ENCODE data around the gene DSPP.
"Not testable (repeated sequence)": the region's sequence is repeated elsewhere in the genome, so short reads cannot be mapped to it uniquely, and the experiment has no call there.

The DSPP gene

DNA sequence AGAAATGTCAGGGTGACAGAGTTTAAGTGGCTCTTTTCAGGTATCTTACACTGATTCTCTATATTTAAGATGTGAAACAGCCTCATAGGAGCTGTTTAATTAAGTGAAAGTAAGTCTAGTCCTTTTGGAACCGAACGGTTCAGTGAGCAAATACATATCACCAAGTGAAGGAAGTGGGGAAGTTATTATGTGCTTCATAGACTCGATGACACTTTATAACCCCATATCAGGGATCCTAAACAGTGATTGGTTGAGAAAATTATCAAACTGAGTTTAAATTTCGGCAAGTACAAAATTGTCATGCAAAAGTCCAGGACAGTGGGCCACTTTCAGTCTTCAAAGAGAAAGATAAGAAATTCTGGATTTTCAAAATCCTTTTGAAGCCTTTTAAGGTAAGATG lies at the start of gene DSPP:
Gene DSPP, plus strand, starts transcription at position 301 of the 400 bp plus-strand sequence. CDS start 2,380 bp downstream, outside the sequence.
- no peak for DNase-seq (ENCODE audit: low spot score)

DNA sequence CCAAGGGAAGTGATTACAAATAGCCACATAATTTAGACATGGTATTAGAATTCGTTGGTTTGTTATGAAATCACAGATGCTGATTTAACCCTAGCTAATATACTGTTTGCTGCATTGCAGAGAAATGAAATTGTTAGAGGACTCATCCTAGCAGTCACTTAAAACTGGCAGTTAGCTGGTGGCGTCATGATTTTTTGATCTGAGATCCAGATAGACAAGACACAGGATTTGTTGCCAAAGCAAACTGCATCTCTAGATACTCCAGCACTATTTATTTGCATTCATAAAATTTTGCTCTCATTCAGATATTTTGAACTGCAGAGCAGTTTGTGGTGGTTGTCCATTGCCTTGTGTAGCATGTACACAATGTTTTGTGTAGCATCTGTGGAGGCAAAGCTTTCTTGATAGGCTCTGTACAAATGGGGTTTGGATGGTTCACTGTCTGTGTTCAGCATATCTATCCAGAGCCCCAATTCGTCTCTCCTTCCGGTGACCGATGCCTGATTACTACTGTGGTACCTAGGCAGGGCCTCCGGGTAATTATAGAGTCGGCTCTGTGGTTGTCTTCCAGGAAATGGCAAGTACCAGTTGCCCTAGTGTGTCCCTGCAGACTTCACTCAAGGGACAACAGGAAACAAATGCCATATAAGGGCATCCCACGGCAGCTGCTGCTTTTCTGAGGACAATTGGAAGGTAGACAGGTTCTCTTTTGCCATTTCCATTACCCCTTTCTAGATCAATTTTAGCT lies 49.1 kb upstream of the DSPP start:
- no peak for DNase-seq (ENCODE audit: low spot score)

GRCh38 chr4:87560802-87561201 lies 47.5 kb upstream of the DSPP start:
- no peak for DNase-seq (ENCODE audit: low spot score)

DNA sequence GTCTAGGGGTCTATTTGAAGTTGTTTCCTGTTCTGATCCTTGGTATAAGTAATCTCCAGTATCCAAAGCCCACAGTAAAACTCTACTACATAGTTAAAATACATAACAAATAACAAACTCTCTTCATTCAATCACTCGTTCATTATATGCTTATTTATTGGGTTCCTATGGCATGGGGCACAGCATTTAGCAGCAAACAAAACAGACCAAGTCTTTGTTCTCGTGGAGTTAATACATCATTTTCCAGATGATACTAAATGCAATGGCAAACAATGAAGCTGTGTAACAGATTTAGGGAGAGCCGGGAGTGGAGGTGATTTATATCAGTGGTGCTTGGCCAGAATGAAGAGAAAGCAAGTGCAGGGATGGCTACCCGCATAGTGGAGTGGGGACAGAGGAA lies 42.6 kb upstream of the DSPP start:
- DNase-seq (ENCODE audit: low spot score): no peak

DNA sequence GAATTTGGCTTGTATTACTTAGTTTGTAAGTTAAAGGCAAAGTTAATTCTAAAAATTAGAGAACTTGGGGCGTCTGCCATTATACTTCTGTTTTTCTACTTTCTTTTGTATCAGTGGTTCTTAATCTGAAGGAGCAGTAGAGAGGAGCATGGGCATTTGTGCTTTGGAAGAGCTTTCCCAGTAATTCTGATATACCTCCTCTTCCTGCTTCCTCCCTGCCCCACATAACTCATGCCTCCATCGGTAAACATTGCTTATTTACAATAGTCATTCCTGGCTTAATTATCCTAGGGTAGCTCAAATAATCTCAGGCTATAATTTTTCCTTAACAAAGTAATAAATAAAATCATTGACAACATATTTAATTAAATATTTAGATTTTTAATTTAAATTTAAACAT lies 42.1 kb upstream of the DSPP start:
- DNase-seq (ENCODE audit: low spot score): no peak

DNA sequence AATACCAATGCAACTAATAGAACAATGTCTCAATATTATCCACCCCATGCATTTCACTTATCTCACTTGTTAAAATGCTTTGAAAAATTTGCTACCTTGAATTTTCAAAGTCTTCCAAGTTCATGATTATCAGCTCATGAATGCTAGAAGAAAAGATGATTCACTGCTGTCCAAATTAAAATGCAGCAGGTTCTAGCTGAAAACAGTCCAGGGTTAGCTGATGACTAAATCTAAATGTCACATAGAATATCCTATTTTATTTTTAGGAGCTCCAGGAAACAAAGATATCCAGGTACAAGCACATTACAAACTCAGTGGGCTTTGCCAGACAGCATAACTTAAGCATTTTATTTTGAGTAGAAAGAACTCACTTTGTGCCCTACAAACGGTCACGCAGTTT lies 41.1 kb upstream of the DSPP start:
- DNase-seq (ENCODE audit: low spot score): no peak

- no peak for DNase-seq (ENCODE audit: low spot score)
Observed at GRCh38 chr4:87570290-87570805, 38.0 kb upstream of the DSPP start.

DNA sequence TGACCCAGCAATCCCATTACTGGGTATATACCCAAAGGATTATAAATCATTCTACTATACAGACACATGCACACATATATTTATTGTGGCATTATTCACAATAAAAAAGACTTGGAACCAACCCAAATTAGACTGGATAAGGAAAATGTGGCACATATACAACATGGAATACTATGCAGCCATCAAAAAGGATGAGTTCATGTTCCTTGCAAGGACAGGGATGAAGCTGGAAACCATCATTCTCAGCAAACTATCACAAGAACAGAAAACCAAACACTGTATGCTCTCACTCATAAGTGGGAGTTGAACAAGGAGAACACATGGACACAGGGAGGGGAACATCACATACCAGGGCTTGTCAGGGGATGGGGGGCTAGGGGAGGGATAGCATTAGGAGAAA lies 34.0 kb upstream of the DSPP start:
- DNase-seq (ENCODE audit: low spot score): not testable (repeated sequence)

DNA sequence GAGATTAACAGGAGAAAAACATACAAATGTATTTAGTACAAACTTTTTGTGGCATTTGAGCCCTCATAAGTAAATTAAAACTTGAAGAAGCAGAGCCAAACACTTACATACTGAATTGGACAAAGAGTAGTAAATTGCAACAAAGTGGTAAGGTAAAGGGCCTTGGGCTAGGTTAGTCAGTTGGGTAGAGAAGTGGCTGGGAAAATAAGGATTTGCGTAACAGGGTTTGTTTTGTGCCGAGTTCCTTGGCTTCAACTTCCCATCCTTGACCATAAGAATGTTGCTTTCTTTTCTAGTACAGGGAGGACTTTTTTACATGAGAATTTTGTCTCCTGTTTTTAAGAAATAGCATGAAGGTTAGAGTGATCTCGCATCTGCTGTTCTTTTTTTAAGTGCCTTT lies 33.3 kb upstream of the DSPP start:
- no peak for DNase-seq (ENCODE audit: low spot score)

GRCh38 chr4:87575408-87575807 lies 32.9 kb upstream of the DSPP start:
- no peak for DNase-seq (ENCODE audit: low spot score)

DNA sequence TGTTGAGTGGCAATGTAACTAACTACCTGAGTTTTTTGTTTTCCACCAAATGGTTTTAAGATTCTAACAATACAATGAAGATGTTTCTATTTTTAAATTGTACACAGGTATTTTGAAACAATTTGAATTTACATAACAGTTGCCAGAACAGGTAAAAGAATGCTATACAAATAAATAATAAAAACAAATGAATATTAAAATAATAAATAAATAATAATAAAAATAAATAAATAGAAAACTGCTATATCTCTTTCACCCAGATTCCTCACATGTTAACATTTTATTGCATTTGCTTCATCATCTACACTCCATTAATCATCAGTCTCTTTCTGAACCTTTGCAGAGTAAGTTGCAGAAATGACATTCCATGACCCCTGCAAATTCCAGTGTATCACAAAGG lies 32.3 kb upstream of the DSPP start:
- DNase-seq (ENCODE audit: low spot score): no peak

- no peak for DNase-seq (ENCODE audit: low spot score)
Observed at GRCh38 chr4:87579478-87579877, 28.9 kb upstream of the DSPP start.

DNA sequence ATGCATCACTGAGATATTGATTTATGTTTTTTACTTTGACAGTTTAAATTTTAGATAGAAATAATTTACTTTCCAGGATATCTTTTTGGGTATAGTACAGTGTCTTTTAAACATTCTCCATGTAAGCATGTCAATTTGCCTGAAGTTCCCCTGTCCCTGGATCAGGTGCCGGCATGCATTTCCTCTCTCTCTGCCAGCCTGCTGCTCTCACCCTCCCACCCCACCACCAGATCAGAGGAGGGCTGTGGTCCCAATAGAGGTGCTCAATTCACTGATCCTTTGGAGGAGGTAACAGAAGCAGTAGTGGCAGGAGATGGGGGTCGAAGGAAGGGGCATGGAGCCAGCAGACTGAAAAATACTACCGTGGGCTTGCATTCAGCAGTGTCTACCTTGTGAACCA lies 28.3 kb upstream of the DSPP start:
- DNase-seq (ENCODE audit: low spot score): no peak

- DNase-seq (ENCODE audit: low spot score): no peak
Observed at GRCh38 chr4:87584222-87584908, 24.0 kb upstream of the DSPP start.

DNA sequence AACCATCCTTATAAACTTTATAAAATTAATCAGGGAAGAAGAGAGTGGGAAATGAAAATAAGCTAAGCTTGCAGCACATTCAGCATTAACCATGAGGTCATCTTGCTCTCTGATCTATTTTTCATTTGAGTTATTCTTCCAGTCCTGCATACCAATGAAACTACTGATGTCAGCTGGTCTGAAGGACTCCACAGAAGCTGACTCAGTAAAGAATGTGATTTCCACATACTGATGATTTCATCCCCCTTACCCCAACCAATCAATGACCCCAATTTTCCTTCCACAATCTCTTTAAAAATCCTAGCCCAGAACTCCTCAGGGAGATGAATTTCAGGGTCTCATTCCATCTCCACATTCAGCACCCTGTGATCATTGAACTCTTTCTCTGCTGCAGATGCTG lies 18.8 kb upstream of the DSPP start:
- DNase-seq (ENCODE audit: low spot score): peak; percentile 63

DNA sequence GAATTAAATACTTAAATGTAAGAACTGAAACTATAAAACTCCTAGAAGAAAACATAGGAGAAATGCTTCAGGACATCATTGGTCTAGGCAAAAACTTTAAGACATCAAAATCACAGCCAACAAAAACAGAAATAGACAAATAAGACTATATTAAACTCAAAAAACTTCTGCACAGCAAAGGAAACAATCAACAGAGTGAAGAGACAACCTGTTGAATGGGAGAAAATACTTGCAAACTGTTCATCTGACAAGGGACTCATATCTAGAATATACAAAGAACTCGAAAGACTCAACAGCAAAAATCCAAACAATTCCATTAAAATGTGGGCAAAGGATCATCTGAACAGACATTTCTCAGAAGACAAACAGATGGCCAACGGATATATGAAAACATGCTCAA lies 16.2 kb upstream of the DSPP start:
- DNase-seq (ENCODE audit: low spot score): no peak

DNA sequence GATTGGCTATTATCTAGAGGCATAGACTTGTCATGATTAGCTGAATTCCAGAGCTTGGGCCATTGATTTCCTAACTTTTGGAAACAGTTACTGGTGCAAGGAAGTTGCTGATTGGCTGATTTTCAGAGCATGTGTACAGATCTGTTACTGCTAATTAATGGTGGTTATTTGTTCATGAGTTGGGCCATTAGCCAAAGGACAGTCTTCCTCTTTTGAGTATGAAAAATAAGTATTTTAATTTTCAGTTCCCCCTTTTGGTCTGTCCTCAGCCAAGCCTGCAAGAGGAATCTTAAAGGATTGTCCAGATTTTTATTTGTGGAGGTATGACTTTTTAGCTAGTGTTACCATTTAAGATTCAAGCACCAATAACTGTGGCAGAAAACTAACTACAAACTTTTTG lies 7.0 kb upstream of the DSPP start:
- DNase-seq (ENCODE audit: low spot score): no peak

GRCh38 chr4:87614292-87614890 lies 6.1 kb downstream of the DSPP start:
- no peak for DNase-seq (ENCODE audit: low spot score)

GRCh38 chr4:87616268-87616667 lies 7.9 kb downstream of the DSPP start:
- no peak for DNase-seq (ENCODE audit: low spot score)

DNA sequence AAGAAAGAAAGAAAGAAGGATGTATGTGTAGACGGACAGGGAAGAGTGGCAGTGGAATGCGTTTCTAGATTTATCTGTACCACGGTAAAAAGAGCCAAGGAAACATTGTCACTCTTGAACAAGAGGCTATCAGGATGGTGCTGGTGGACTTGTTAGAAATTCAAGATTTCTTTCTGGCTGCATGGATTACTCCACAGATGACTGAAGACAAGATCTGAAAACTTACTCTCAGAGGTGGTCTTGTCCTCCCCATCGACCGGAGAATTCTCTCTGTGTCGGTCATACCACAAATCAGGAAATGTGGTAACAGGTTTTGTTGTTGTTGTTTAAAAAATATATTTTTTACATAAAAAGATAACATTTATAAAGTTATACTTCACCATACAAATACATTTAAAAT lies 11.8 kb downstream of the DSPP start:
- DNase-seq (ENCODE audit: low spot score): no peak

- DNase-seq (ENCODE audit: low spot score): no peak
Observed at GRCh38 chr4:87620491-87620890, 12.2 kb downstream of the DSPP start.

GRCh38 chr4:87622303-87622702 lies 14.0 kb downstream of the DSPP start:
- no peak for DNase-seq (ENCODE audit: low spot score)

DNA sequence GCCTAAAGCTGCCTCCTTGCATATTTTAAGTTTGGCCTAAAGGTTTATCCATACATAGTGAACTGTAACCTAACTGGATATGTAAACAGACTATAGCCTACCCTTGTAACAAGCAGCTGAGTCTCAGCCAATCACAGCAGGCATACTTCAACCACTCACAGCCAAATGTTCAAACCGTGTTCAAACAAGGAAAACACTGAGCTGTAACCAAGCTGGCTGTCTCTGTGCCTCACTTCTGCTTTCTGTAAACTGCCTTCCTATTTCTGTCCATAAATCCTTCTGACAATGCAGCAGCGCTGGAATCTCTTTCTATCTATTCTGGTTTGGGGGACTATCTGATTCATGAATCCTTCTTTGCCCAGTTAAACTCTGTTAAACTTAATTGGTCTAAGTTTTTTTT lies 16.4 kb downstream of the DSPP start:
- DNase-seq (ENCODE audit: low spot score): no peak

All from AG08396 (cell line).